HG03060 (cell line): ENCODE results near the gene SMPD4.
"Not testable (repeated sequence)": the region's sequence is repeated elsewhere in the genome, so short reads cannot be mapped to it uniquely, and the experiment has no call there.

ENCODE experiments used
- ATAC-seq: cut with Tn5 transposase; IDR thresholded peaks from one replicate; pipeline ENCODE4 v1.9.1; 2021; ENCODE audit warnings: low read depth, moderate number of reproducible peaks; ENCODE audit not compliant: unreplicated experiment

Gene SMPD4

GRCh38 chr2:130160131-130160530, 21.3 kb downstream of the SMPD4 start:
- ATAC-seq = no peak

GRCh38 chr2:130159376-130159775, 22.0 kb downstream of the SMPD4 start:
- not testable (repeated sequence) for ATAC-seq

DNA sequence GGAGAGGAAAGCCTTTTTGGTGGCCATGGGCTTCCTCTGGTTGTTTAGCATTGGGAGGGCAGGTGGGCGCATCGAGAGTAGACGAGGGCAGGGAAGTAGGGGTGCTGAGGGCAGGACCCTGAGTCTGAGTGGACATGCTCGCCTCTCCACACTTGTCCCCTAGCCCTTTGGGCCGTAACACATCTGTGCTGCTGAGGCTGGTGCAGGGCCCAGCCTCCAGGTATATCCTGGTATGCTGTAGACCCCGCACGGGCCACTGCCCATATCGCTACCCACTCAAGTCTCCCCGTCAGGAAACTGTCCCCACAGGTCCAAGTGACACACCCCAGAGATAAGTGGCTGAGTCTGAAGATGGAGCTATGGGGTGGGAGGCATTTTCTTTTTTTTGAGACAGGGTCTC, 22.8 kb downstream of the SMPD4 start:
- ATAC-seq = no peak

DNA sequence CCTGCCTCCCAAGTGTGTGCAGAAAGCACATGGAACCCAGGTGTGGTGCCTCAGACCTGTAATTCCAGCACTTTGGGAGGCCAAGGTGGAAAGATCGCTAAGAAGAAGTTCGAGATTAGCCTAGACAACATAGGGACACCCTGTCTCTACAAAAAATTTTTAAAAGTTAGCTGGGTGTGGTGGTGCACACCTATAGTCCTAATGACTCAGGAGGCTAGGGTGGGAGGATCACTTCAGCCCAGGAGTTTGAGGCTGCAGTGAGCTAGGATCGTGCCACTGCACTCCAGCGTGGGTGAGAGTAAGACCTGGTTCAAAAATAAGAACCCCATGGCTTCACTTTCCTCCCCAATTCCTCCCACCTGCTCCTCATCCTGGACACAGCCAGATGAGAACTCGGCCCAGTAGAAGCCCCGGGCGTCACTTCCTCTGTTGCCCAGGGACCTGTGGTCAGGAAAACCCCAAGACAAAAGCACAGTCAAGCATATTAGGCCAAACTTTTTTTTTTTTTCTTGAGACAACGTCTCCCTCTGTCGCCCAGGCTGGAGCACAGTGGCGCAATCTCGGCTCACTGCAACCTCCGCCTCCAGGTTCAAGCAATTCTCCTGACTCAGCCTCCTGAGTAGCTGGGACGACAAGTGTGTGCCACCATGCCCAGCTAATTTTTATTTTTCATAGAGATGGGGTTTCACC, 23.4 kb downstream of the SMPD4 start:
- peak; percentile 74 for ATAC-seq

DNA sequence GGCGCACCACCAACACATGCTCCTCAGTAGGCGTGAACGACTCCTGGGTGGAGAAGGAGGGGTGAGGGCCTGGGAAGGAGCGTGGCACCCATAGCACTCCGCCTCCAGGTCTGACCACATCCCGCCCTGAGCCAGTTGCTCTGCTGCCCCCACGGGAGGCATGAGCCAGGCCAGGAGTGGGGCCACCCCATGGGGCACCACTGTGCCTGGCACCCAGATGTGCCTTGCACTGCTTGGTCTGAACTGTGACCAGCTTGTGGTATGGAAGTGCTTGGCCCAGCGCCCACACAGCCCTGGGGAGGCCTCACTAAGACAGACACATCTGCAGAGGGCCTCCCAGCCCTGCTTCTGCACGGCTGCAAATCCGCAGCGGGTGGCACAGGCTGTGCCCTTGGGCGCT, 24.0 kb downstream of the SMPD4 start:
- peak; percentile 38 for ATAC-seq

DNA sequence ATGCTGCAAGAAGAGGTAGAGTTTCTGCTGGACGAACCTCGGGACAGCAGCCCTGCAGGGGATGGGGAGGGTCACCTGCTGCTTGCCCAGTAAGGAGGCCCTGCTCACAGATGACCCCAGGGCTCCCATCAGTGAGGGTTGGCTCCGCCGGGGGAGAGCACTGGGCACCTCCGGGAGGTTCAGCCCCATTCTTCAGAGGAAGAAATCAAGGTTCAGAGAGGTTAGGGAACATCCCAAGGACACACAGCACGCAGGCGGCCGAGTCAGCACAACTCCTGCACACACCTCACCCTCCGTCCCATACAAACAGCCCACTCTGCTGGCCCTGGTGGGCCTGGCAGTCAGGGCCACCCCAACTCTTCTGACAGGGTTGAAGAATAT, 24.8 kb downstream of the SMPD4 start:
- no peak for ATAC-seq

- ATAC-seq = not testable (repeated sequence)
Measured at GRCh38 chr2:130155956-130156623, 25.3 kb downstream of the SMPD4 start.

GRCh38 chr2:130154773-130155765, 26.3 kb downstream of the SMPD4 start:
- ATAC-seq = no peak

DNA sequence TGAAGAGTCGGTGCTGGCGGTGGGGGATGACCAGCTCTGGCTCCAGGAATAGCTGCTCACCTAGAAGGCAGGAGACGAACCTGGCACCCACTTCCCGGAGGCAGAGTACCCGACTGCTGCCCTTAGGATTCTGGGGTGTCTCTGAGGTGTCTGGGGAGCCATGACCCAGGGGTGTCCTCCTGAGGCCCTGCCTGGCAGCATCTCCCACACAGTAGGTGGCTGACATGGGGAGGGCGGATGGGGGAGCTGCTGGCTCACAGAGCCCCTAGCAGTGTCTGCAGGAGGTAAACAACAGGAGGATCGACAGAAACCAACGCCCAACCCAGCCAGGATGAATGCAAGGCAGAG, 27.0 kb downstream of the SMPD4 start:
- not testable (repeated sequence) for ATAC-seq

- not testable (repeated sequence) for ATAC-seq
Measured at GRCh38 chr2:130153721-130154422, 27.5 kb downstream of the SMPD4 start.

GRCh38 chr2:130152816-130153595, 28.4 kb downstream of the SMPD4 start:
- ATAC-seq = no peak

GRCh38 chr2:130152136-130152815, 29.1 kb downstream of the SMPD4 start:
- not testable (repeated sequence) for ATAC-seq

DNA sequence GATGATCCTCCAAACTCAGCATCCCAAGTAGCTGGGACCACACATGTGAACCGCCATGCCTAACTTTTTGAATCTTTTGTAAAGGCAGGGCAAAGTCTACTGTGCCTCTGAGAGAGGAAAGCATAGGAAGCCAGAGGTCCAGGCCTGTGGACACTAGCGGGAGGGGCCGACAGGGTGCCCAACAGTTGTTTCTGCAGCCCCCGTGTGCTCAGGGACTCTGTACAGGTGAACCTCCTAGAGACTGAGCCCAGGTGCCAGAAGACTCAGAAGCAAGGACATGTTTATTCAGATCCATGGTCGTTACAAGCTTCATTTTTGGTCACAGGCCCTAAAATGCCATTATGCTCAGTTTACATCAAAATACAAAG, 30.3 kb downstream of the SMPD4 start:
- ATAC-seq = not testable (repeated sequence)

- ATAC-seq = no peak
Measured at GRCh38 chr2:130150181-130151144, 30.9 kb downstream of the SMPD4 start.

DNA sequence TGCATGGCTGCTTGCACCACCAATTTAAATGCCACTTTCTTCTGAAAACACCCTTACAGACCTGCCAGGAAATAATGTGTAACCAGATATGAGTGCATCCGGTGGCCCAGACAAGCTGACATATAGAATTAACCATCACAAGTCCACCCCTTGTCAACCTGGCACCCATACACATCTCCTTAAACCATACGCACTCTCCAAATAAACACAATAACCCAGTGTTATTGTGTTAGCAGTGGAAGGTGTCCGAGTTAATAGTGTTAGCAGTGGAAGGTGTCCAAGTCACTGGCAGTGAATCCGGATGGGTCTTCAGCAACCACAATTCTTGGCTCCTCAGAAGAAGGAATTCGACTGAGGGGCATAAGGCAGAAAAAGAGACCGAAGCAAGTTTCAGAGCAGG, 32.9 kb downstream of the SMPD4 start:
- ATAC-seq = not testable (repeated sequence)

GRCh38 chr2:130145006-130145414, 36.4 kb downstream of the SMPD4 start, which contains the start of gene CCDC74B:
Gene CCDC74B (minus strand): TSS chr2:130145112. CDS start chr2:130144996, 116 bp downstream.
- ATAC-seq = peak; percentile 48

DNA sequence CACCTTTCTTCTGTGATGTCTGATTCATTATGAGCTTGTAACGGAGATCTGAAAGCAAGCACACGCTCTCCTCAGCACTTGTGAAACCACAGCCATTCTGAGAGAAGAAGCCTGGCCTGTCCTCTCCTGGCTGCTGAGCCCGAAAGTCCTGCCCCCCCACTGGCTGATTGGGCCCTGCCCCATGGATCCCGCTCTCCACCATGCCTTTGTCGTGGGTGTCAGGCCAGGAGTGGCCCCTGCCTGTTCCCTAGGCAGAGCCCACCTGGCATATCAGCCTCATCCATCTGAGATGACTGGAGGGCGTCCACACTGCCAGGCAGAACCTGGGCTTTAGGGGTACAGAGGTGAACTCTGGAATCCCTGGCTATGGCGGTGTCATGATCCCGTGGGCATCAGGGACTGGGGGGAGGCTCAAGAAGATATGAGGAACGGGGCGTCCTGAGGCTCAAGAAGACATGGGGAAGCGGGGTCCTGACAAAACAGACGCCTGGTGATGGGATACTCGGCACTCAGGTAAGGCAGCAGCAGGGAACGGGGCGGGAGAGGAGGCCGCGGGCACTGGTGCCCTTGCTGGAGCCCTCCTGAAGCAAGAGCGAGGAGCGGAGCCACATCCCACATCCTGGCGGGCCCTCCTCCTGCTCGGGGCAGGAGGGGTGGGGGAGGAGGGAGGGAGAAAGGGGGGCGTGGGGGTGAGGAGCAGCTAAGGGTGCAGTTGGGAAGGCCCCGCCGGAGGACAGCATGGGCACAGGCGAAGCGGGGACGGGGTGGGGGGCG, 37.9 kb downstream of the SMPD4 start:
- ATAC-seq = not testable (repeated sequence)
